Activated CD4-positive, alpha-beta T cell treated with anti-CD3 and anti-CD28 coated beads for 48 hours (primary cell): Measurements from ENCODE around the gene CCDC201.
"Not testable (repeated sequence)": the region's sequence is repeated elsewhere in the genome, so short reads cannot be mapped to it uniquely, and the experiment has no call there.

ENCODE experiments used
- DNase-seq: peaks from one replicate; pipeline ENCODE4 v3.0.0-alpha.2; 2020

Gene CCDC201

GRCh38 chr7:45872116-45873034 is 507 bp downstream of the CCDC201 start:
- no peak for DNase-seq

- no peak for DNase-seq
Measured at GRCh38 chr7:45869426-45869825, 3.5 kb downstream of the CCDC201 start.

- no peak for DNase-seq
Measured at GRCh38 chr7:45867471-45867870, 5.4 kb downstream of the CCDC201 start.

- DNase-seq = no peak
Measured at GRCh38 chr7:45865594-45866410, 7.1 kb downstream of the CCDC201 start.

GRCh38 chr7:45863715-45864114 is 9.2 kb downstream of the CCDC201 start:
- DNase-seq = no peak

DNA sequence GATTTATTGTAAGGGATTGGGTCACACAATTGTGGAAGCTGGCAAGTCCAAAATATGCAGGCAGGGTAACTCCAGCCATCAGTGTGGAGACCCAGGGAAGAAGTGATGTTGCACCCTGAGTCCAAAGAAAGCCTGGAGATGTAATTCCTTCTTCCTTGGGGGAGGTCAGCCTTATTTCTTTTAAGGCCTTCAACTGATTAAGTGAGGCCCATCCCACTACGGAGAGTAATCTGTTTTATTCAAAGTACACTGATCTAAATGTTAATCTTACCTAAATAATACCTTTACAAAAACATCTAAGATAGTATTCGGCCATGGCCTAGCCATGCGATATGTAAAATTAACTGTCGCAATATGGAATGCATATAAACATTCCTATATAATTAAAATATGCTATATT is 16.0 kb downstream of the CCDC201 start:
- not testable (repeated sequence) for DNase-seq

DNA sequence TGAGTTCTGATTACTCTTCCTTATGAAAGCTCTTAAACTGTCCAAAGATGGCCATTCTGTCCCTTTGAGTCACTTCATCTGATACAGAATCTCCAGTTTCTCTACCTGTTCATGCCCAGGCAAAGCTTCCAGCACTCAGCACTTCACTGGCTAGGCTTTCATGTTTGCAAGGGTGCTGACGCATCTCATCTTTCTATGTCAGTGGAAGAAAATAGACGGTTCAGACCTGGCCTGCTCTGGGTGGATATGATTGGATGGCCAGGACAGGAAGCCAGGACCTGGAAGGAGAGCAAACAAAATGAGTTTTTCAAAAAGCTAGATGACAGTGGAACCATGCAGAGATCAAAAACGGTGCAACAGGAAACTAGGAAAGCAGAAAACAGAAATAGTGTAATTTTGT is 17.2 kb downstream of the CCDC201 start:
- not testable (repeated sequence) for DNase-seq

DNA sequence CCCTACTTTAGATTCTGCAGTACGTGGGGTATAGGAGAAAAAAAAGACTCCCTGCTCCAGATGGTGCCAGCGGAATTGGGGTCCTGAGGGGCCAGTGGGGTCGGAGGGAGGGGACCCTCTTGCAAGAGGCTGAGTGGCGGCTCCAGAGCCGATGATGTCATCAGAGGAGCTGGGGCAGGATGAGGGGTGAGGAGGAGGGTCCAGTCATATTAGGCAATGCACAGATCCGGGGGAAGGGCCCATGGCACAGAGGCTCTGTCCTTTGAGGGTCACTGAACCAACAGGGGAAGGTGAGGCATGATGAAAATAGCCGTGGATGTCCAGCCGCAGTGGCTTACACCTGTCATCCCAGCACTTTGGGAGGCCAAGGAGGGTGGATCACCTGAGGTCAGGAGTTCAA is 19.4 kb downstream of the CCDC201 start:
- DNase-seq = not testable (repeated sequence)

DNA sequence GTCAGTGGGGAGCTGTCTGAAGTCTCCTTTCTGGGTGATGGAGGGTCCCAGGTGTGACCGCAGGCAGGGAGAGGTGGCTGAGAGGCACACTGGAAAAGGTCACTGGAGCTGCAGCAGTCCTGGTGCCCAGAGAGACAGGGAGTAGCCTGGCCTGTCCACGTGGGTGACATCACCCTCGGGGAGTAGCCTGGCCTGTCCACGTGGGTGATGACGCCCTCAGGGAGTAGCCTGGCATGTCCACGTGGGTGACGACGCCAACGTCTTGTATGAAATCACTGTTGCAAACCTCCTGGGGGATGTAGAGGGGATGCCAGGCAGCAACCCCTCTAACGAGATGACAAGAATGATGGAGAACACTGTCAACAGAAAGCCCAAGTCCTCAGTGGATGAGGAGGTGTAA is 19.9 kb downstream of the CCDC201 start:
- DNase-seq = not testable (repeated sequence)

GRCh38 chr7:45848734-45849133 is 24.1 kb downstream of the CCDC201 start:
- DNase-seq = not testable (repeated sequence)

DNA sequence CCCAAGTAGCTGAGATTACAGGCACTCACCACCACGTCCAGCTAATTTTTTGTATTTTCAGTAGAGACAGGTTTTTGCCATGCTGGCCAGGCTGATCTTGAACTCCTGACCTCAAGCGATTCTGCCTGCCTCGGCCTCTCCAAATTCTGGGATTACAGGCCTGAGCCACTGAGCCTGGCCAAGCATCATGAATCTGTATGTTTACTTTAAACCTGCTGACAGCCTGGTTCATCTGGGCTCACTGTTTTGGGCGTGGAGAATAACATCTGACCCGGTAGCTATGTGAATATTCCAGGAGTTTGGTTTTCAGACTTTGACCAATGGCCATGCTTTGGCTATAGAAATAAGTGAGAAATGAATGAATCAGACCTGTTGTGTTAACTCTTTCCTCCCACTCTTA is 26.3 kb downstream of the CCDC201 start:
- DNase-seq = not testable (repeated sequence)

DNA sequence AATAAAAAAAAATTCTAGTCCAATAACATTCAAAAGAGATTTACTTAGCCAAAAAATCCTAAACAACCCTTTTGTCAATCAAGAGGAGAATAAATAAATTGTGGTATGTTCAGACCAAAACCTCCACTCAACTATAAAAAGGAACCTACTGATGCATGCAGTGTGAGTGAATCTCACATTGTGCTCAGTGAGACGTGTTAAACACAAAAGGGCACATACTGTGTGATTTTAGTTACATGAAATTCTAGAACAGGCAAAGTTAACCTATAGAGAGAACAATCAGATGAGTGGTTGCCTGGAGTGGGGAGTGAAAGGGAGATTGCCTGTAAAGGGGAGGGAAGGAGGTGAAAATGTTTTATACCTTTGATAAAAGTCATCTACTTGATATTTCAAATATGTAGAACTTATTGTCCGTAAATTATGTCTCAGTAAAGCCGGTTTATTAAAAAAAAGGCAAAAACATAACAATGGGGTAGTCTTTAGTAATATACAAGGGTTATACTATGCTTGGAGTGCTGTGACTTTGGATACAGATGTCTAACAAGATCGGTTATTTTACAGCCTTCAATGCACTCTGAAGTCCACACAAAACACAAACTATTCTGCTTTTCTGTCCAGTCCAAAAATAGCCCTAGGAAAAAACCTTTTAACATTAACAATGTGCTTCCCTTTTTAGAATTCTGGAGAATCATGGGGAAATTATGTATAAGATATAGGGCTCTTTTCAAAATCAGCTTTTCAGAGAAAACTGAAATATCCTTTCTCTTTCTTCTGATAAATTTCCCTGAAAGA is 30.8 kb downstream of the CCDC201 start:
- not testable (repeated sequence) for DNase-seq

GRCh38 chr7:45838852-45839251 is 34.0 kb downstream of the CCDC201 start:
- not testable (repeated sequence) for DNase-seq

DNA sequence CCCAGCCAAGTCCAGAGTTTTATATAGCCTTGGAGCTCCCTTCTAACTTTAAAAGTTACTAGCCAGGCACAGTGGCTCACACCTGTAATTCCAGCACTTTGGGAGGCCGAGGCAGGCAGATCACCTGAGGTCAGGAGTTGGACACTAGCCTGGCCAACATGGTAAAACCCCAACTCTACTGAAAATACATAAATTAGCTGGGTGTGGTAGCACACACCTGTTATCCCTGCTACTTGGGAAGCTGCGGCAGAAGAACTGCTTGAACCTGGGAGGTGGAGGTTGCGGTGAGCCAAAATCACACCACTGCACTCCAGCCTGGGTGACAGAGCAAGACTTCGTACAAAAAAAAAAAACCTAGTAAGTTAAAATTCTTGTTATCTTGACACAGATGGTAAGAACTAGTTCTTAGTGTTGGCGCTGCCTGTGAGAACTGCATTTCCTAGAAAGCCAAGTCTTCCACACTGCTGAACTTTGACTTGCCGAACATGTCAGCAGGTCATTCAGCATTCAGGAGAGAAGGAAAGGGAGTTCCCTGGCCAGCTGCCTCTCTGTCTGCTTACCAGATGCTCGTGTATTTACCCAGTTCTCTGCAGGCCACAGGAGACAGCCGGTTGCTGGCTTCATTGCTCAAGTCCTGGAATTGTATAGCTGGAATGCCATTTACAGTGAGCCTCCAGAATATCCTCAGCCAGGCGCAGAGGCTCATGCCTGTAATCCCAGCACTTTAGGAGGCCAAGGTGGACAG is 40.3 kb downstream of the CCDC201 start:
- DNase-seq = not testable (repeated sequence)

- DNase-seq = not testable (repeated sequence)
Measured at GRCh38 chr7:45829846-45830245, 43.0 kb downstream of the CCDC201 start.

DNA sequence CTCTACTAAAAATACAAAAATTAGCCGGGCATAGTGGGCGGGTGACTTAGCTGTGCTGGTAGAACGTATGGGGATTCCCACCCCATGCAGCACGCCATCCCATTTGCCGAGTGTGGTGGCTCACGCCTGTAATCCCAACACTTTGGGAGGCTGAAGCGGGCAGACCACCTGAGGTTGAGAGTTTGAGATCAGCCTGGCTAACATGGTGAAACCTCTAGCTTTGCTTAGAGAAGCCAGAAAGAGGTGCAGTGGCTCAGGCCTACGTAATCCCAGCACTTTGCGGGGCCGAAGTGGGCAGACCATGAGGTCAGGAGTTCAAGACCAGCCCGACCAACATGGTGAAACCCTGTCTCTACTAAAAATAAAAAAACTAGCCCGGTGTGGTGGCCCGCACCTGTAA is 45.2 kb downstream of the CCDC201 start:
- DNase-seq = not testable (repeated sequence)

GRCh38 chr7:45826550-45826949 is 46.3 kb downstream of the CCDC201 start:
- not testable (repeated sequence) for DNase-seq

- not testable (repeated sequence) for DNase-seq
Measured at GRCh38 chr7:45818763-45819162, 54.1 kb downstream of the CCDC201 start.

DNA sequence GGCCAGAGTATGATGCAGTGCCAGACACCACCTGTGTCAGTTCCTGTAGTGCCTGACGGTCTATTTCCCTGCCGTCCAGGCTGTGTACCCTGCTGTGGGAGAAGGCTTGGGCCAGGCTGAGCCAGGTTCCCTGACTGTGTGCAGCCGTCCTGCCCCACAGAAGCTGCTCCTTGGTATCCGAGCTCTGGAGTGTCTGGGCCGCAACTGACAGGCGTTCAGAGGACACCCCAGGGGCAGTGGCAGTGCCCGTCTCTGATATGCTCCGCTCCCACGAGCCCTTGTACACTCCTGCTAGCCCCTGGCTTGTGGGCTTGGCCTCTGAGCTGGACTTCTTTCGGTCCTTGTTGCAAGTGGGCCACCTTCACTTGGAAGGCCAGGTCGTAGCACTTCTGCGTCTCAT is 55.0 kb downstream of the CCDC201 start:
- not testable (repeated sequence) for DNase-seq

DNA sequence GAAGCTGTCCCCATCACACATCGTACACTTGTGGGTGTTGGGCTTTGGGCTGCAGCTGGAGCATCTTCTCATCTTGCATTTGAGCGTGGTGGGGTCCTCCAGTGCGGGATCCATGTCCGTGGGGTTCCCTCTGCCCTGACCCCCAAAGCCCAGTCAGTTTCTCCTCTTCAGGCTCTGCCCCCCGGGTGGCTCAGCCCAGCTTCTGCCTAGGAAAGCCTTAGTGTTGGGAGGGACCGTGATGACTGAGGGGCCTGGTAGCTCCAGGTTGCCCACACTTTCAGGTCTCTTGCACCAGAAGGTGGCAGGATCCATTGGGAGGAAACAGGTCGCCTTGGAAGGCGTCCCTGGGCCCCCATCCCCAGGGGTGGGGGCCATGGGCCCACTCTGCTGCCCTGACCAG is 55.9 kb downstream of the CCDC201 start:
- DNase-seq = not testable (repeated sequence)

DNA sequence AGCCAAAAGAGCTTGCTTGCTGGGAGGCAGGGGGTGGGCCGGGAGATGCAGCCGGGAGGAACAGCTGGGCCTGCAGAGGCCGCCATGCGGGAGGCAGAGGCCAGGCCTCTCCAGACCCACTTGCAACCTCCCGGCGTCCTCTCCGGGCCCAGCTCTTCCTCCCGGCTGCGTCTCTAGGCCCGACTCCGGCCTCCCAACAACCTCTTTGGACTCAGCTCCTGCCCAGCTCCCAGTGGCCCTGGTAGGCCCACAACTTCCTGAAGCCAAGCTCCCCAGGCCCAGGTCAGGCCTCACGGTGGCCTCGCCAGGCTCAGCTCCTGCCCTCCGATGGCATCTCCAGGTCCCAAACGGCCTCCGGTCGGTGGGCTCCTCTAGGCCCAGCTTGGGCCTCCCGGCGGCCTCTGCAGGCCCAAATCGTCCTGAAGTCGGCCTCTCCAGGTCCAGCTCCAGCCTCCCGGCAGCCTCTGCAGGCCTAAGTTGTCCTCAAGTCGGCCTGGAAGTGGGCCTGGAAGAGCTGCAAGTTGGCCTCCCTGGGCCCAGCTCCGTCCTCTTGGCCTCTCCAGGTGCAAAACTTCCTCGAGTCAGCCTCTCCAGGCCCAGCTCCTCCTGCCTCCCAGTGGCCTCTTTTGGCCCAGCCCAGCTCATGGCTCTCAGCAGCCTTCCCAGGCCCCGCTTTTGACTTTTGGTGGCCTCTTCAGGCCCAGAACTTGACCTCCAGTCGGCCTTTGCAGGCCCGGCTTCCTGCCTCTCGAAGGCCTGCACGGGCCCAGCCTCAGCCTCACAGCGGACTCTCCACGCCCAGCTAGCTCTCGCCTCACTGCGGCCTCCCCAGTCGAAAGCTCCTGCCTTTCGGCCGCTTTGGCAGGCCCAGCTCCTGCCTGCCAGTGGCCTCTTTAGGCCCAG is 58.4 kb downstream of the CCDC201 start:
- not testable (repeated sequence) for DNase-seq
